NCI-H2107 (cell line): ENCODE measurements around the gene SPATA33.
"Not testable (repeated sequence)": the region's sequence is repeated elsewhere in the genome, so short reads cannot be mapped to it uniquely, and the experiment has no call there.

Source experiments
- DNase-seq: peaks from one replicate; lab custom pipeline; 2025; lab: John Stamatoyannopoulos, UW

Gene SPATA33

DNA sequence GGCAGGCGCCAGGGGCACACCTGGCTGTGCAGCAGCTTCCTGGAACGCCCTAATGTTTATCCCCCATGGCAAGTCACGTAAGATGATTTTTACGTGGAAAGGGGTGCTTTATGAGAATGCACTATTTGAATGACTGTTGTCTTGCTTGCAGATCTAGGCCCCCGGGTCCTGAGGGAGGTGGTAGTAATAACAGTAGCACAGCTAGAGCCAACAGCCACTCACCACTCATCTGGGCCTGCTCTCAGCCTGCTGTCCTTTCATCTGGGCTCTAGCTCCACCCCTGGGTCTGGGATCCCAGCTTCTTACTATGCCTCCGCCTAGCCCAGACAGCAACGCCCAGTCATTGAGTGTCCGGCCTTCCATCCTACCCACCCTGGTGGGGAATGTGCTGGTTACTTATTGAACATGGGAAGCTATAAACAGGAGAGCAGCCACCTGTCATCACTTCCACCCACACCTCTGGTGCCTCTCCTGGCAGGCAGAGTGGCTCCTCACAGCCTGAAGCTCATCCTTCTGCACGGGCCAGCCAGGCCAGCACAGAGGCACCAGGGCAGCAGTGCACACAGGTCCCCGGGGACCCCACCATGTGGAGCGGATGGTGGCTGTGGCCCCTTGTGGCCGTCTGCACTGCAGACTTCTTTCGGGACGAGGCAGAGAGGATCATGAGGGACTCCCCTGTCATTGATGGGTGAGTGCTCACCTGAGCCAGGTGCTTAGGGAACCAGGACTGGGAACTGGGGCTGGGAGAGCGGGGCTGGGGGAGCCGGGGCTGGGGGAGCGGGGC, 27.6 kb upstream of the SPATA33 start:
- no peak for DNase-seq

DNA sequence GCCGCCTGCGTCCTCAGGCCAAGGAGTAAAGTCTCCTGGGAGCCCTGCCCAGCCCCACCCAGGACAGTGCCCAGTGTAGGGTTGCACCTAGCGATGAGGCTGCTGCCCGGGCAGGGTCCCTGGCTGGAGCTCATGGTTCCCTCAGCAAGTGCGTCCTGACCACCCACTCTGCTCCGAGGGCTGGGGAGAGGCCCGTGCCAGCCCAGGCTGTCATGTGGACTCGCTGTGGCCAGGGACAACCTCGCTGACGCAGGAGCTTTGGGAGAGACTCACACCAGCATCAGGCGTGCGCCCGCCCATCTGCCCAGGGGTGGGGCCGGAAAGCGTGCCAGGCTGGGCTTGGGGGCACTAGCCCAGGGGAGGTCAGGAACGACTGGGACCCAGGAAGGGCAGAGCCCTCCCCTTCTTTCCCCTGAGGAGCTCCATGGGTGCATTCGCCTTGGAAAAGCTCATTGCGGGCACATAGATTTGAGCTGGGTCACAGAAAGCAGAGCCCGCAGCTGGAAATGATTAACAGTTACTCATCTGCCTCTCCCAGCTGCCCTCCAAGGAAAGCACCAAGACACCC, 24.5 kb upstream of the SPATA33 start:
- DNase-seq: no peak

- not testable (repeated sequence) for DNase-seq
These were observed 22.9 kb upstream of the SPATA33 start for GRCh38 chr16:89634463-89635385.

GRCh38 chr16:89636663-89637062, 21.0 kb upstream of the SPATA33 start:
- DNase-seq: no peak

GRCh38 chr16:89637379-89637778, 20.3 kb upstream of the SPATA33 start:
- no peak for DNase-seq

DNA sequence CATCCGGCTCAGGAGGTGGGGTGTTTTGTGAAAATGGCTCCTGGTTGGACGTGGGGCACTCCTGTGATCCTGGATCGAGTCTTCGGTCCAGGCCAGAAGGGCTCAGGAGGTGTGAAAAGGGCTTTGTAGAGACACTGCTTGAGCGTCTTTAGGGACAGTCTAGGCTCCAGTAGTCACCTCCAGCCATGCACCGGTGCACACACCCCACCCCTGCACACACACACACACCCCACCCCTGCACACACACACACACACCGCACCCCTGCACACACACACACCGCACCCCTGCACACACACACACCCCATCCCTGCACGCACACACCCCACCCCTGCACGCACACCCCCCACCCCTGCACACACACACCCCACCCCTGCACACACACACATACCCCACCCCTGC, 19.2 kb upstream of the SPATA33 start:
- DNase-seq: no peak

GRCh38 chr16:89639385-89639784, 18.3 kb upstream of the SPATA33 start:
- DNase-seq: no peak

DNA sequence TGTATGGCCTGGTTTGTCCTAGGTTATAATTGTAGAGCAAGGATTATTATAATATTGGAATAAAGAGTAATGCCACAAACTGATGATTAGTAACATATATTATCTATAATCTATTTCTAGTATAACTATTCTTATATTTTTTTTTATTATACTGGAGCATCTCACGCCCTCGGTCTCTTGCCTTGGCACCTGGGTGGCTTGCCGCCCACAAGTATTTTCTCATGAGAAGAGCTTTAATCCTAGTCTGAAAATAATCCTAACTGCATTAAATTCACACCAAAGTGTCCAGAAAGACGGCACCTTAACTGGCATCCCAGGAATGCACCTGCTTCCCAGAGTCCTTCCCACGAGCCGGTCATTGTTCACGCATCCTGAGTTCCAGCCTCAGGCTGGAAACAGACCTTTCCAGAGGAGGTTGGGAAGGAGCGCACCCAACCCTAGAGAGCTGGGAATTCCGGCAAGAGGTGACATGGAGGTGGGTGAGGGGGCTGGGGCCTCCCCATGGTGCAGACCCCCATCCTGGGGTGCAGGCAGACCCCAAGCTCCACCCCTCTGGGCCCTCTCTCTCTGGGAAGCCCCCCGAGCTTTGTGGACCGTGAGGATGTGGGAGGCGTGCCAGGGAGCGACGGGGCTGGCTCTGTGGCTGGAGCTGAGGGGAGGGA, 16.0 kb upstream of the SPATA33 start:
- no peak for DNase-seq

GRCh38 chr16:89642574-89642973, 15.1 kb upstream of the SPATA33 start:
- DNase-seq: no peak

GRCh38 chr16:89643769-89644300, 13.8 kb upstream of the SPATA33 start:
- no peak for DNase-seq

- no peak for DNase-seq
These were observed 12.5 kb upstream of the SPATA33 start for GRCh38 chr16:89645122-89645521.

DNA sequence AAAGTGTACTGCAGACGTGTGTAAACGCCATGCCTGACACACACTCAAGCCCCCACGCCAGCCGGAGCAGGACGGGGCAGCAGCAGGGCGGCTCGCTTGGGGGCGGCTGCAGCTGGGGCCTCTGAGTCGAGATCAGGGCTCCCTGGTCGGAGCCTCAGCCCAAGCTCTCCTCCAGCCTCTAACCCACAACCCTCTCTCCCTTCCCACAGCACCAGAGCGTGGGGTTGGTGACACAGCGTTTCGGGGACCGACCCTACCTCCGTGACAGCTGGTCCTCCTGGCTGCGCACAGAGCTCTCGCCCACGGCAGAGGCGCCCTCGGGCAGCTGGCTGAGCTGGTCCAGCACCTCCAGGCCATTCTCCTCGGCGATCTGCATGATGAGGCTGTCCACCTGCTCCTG, 11.4 kb upstream of the SPATA33 start:
- no peak for DNase-seq

- DNase-seq: no peak
These were observed 10.7 kb upstream of the SPATA33 start for GRCh38 chr16:89646906-89647305.

- DNase-seq: no peak
These were observed 6.1 kb upstream of the SPATA33 start for GRCh38 chr16:89651584-89651983.

- DNase-seq: no peak
These were observed 3.9 kb upstream of the SPATA33 start for GRCh38 chr16:89653656-89654295.

- no peak for DNase-seq
These were observed 2.5 kb upstream of the SPATA33 start for GRCh38 chr16:89655062-89655643.

DNA sequence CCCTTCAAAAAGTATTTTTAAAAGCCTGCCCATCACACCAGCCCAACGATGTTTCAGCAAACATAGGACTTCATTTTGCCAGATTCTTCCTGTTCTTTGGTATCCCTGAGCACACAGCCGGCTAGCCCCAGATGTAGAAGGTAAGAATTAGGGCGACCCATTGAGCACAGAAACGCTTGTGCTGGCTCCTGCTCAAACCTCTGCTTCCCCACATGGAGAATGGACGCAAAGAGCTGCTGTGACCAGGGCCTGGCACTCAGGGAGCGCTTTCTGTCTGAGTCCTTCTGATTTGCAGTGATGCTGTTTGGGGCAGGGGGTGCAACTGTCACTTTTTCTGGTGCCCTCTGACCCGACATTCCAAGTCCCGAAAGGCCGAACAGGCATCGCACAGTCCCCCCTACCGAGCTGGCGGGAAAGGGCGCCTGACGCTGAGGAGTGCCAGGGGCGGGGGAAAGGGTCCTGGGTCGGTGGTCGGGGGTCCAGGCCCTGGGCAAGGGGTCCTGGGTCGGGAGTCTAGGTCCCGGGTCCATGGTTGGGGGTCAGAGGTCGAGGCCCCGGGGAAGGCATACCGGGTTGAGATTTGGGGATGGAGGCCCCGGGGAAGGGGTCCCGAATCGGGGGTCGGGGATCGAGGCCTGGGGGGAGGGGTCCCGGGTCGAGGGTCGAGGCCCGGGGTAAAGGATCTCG, 1.1 kb upstream of the SPATA33 start:
- DNase-seq: no peak

- DNase-seq: no peak
These were observed 714 bp downstream of the SPATA33 start for GRCh38 chr16:89658221-89658879.

GRCh38 chr16:89660146-89660545, 2.5 kb downstream of the SPATA33 start:
- DNase-seq: no peak

DNA sequence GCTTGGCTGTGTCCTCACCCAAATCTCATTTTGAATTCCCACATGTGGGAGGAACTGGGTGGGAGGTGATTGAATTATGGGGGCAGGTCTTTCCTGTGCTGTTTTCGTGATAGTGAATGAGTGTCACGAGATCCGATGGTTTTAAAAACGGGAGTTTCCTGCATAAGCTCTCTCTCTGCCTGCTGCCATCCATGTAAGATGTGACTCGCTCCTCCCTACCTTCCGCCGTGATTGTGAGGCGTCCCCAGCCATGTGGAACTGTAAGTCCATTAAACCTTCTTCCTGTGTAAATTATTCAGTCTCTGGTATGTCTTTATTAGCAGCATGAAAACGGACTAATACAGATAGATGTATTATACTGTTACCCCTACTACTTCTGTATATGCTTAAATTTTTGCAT, 3.6 kb downstream of the SPATA33 start:
- DNase-seq: no peak
